OCI-LY1 (cell line): ENCODE results near the gene TMEM51.

Source experiments
- EZH2 ChIP-seq: fragments of 200-600 bp; sonication (generic), shearing (Covaris generic); IDR thresholded peaks from 2 replicates; pipeline ENCODE4 v1.8.0; 2017; ENCODE audit warnings: borderline replicate concordance, mixed run types, mild to moderate bottlenecking, antibody characterized with exemption, low read length, moderate library complexity, mixed read lengths
- TF ChIP-seq, protein P1 (sequence below): fragments of 200-600 bp; sonication (generic), shearing (Covaris generic); IDR thresholded peaks from 2 replicates; pipeline ENCODE4 v1.5.1; 2017; ENCODE audit warnings: mild to moderate bottlenecking, antibody characterized with exemption, low read length, moderate library complexity, mixed read lengths

GRCh38 chr1:15134285-15134684 lies 19.3 kb upstream of the TMEM51 start:
- TF ChIP-seq, protein P1, sequence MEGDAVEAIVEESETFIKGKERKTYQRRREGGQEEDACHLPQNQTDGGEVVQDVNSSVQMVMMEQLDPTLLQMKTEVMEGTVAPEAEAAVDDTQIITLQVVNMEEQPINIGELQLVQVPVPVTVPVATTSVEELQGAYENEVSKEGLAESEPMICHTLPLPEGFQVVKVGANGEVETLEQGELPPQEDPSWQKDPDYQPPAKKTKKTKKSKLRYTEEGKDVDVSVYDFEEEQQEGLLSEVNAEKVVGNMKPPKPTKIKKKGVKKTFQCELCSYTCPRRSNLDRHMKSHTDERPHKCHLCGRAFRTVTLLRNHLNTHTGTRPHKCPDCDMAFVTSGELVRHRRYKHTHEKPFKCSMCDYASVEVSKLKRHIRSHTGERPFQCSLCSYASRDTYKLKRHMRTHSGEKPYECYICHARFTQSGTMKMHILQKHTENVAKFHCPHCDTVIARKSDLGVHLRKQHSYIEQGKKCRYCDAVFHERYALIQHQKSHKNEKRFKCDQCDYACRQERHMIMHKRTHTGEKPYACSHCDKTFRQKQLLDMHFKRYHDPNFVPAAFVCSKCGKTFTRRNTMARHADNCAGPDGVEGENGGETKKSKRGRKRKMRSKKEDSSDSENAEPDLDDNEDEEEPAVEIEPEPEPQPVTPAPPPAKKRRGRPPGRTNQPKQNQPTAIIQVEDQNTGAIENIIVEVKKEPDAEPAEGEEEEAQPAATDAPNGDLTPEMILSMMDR: no peak
- TF ChIP-seq EZH2: no peak
